Measurements from ENCODE around the gene SKA2. TPM values are rescaled to one million over a fixed set of nuclear protein-coding genes. Genes with fewer than 3 reads are reported as not detected.

SKA2 gene
- total and polyA plus RNA-seq, 9 of the 15 experiments (the other 6 are each of a cell fraction or from before 2014, with no cell fraction given): 58.1 to 183 (median 133) TPM

- Histone ChIP-seq H3K4me3 (no peak overlapping the region), H3K27me3 (ENCODE audit: control insufficient read depth in 2 of 2, insufficient read depth in 2 of 2, low read length in 2 of 2) (no peaks in the 10 kb centered on the region), H3K9me1 (ENCODE audit: control insufficient read depth, insufficient read depth, low read length) (no peaks in the 10 kb centered on the region), H4K20me1 (replicated peaks; ENCODE audit: control insufficient read depth, insufficient read depth, low read length) (0 out of 2 replicates have a peak, but pooled peaks cover 3% of the 10 kb centered on the region), H3K79me2 (ENCODE audit: control insufficient read depth, insufficient read depth, low read length) (peaks cover 95% of the 10 kb centered on the region), H3K4me2 (ENCODE audit: insufficient read depth, low read length) (no peak overlapping the region), H3K36me3 (ENCODE audit: control insufficient read depth, insufficient read depth, low read length) (peaks cover 39% of the 10 kb centered on the region), H3K4me1 (replicated peaks in 1 of 2; ENCODE audit: control insufficient read depth in 2 of 2, insufficient read depth in 2 of 2, low read length in 2 of 2) (no peaks in the 10 kb centered on the region; a peak in 1 of 5 replicates), H3K9me3 (replicated peaks; ENCODE audit: control insufficient read depth, insufficient read depth, low read depth, low read length) (no peaks in the 10 kb centered on the region), H3K27ac (ENCODE audit: extremely low read depth, low read depth, low read length) (no peak overlapping the region), H3K9ac (ENCODE audit: insufficient read depth in 1 of 2, low read depth in 2 of 2, low read length in 2 of 2) (no peak overlapping the region), H2AFZ (ENCODE audit: low read depth, low read length) (no peak overlapping the region)
- CTCF ChIA-PET (ENCODE audit: low intra/inter-chr PET ratio): no interaction called here
- POLR2A ChIA-PET: interaction anchor here (2.1 kb wide), 1 partner anchor 14 kb away, joined by 10 read pairs; the partner anchor contains the start of genes PRR11 and SKA2
- FAIRE-seq (no peak), DNase-seq (ENCODE audit: extremely low read depth in 1 of 4, low spot score in 3 of 4) (no peak), ATAC-seq (no peak; the same call in 1 of the 3 replicates)
- no TSS peak for BruUV-seq (replicated peaks)
- 88% methylated on average over 1 of the region's 1 CpG for WGBS (ENCODE audit: insufficient coverage, low coverage, missing lambda C conversion rate)
- TF ChIP-seq NUFIP1 (IDR thresholded peaks at IDR 0.05; ENCODE audit: partially characterized antibody) (no peak), ETV1 (tag; conservative IDR thresholded peaks at IDR 0.05; ENCODE audit: low read depth) (no peak), ARID3A (IDR thresholded peaks at IDR 0.05; ENCODE audit: borderline replicate concordance, low read depth, low read length) (no peak), MAFK (IDR thresholded peaks at IDR 0.05; ENCODE audit: low read length) (no peak), ZNF551 (CRISPR knock-in tag; IDR thresholded peaks at IDR 0.05) (no peak)
- in situ Hi-C loops (cut with MboI): no loop called here
- intact Hi-C loops (cut with micrococcal nuclease): no loop called here
Measured at GRCh38 chr17:59141860-59142259, 13.1 kb downstream of the SKA2 start.

All from K562 (cell line).